ENCODE data around the gene ACTBL2.

Gene ACTBL2

GRCh38 chr5:57505272-57506200 lies 22.9 kb upstream of the ACTBL2 start:
- Histone ChIP-seq H3K36me3 (ENCODE audit: insufficient read depth, low read depth, low read length) (no peaks in the 10 kb centered on the region), H3K9me3 (ENCODE audit: insufficient read depth, low read depth, low read length) (no peaks in the 10 kb centered on the region), H3K9ac (ENCODE audit: low read depth, low read length) (no peak overlapping the region), H3K4me3 (ENCODE audit: low read length) (no peak overlapping the region), H3K4me1 (ENCODE audit: insufficient read depth, low read length) (no peaks in the 10 kb centered on the region), H3K27ac (ENCODE audit: low read length) (no peak overlapping the region), H3K27me3 (ENCODE audit: insufficient read depth, low read length) (no peaks in the 10 kb centered on the region)

GRCh38 chr5:57504357-57504756 lies 21.7 kb upstream of the ACTBL2 start:
- H3K36me3 ChIP-seq (ENCODE audit: insufficient read depth, low read depth, low read length) = no peaks in the 10 kb centered on the region
- no peak overlapping the region for H3K4me3 ChIP-seq (ENCODE audit: low read length)
- H3K9me3 ChIP-seq (ENCODE audit: insufficient read depth, low read depth, low read length) = no peaks in the 10 kb centered on the region
- H3K9ac ChIP-seq (ENCODE audit: low read depth, low read length) = no peak overlapping the region
- H3K4me1 ChIP-seq (ENCODE audit: insufficient read depth, low read length) = peaks cover 4% of the 10 kb centered on the region; the same call in 1 of the 2 replicates
- H3K27me3 ChIP-seq (ENCODE audit: insufficient read depth, low read length) = no peaks in the 10 kb centered on the region
- H3K27ac ChIP-seq (ENCODE audit: low read length) = no peak overlapping the region

GRCh38 chr5:57503433-57503832 lies 20.8 kb upstream of the ACTBL2 start:
- H3K9me3 ChIP-seq (ENCODE audit: insufficient read depth, low read depth, low read length) = no peaks in the 10 kb centered on the region
- H3K36me3 ChIP-seq (ENCODE audit: insufficient read depth, low read depth, low read length) = no peaks in the 10 kb centered on the region
- 0 out of 2 replicates have a peak, but pooled peaks cover 5% of the 10 kb centered on the region for H3K27me3 ChIP-seq (ENCODE audit: insufficient read depth, low read length)
- H3K4me1 ChIP-seq (ENCODE audit: insufficient read depth, low read length) = peaks cover 4% of the 10 kb centered on the region; the same call in 1 of the 2 replicates
- H3K9ac ChIP-seq (ENCODE audit: low read depth, low read length) = no peak overlapping the region
- H3K27ac ChIP-seq (ENCODE audit: low read length) = no peak overlapping the region
- H3K4me3 ChIP-seq (ENCODE audit: low read length) = no peak overlapping the region

- Histone ChIP-seq H3K27ac (ENCODE audit: low read length) (no peak overlapping the region), H3K27me3 (ENCODE audit: insufficient read depth, low read length) (0 out of 2 replicates have a peak, but pooled peaks cover 5% of the 10 kb centered on the region), H3K4me1 (ENCODE audit: insufficient read depth, low read length) (peaks cover 4% of the 10 kb centered on the region; the same call in 1 of the 2 replicates), H3K4me3 (ENCODE audit: low read length) (no peak overlapping the region), H3K9ac (ENCODE audit: low read depth, low read length) (no peak overlapping the region), H3K36me3 (ENCODE audit: insufficient read depth, low read depth, low read length) (no peaks in the 10 kb centered on the region), H3K9me3 (ENCODE audit: insufficient read depth, low read depth, low read length) (no peaks in the 10 kb centered on the region)
These were observed 19.0 kb upstream of the ACTBL2 start for GRCh38 chr5:57501414-57502201.

GRCh38 chr5:57499262-57500050 lies 16.8 kb upstream of the ACTBL2 start:
- H3K9me3 ChIP-seq (ENCODE audit: insufficient read depth, low read depth, low read length) = no peaks in the 10 kb centered on the region
- H3K27me3 ChIP-seq (ENCODE audit: insufficient read depth, low read length) = 0 out of 2 replicates have a peak, but pooled peaks cover 5% of the 10 kb centered on the region
- no peaks in the 10 kb centered on the region for H3K36me3 ChIP-seq (ENCODE audit: insufficient read depth, low read depth, low read length)
- peaks cover 11% of the 10 kb centered on the region for H3K4me1 ChIP-seq (ENCODE audit: insufficient read depth, low read length)
- no peak overlapping the region for H3K27ac ChIP-seq (ENCODE audit: low read length)
- H3K4me3 ChIP-seq (ENCODE audit: low read length) = no peak overlapping the region
- H3K9ac ChIP-seq (ENCODE audit: low read depth, low read length) = no peak overlapping the region

- H3K9ac ChIP-seq (ENCODE audit: low read depth, low read length) = no peak overlapping the region
- H3K4me1 ChIP-seq (ENCODE audit: insufficient read depth, low read length) = peaks cover 11% of the 10 kb centered on the region
- H3K36me3 ChIP-seq (ENCODE audit: insufficient read depth, low read depth, low read length) = no peaks in the 10 kb centered on the region
- no peak overlapping the region for H3K27ac ChIP-seq (ENCODE audit: low read length)
- no peak overlapping the region for H3K4me3 ChIP-seq (ENCODE audit: low read length)
- no peaks in the 10 kb centered on the region for H3K9me3 ChIP-seq (ENCODE audit: insufficient read depth, low read depth, low read length)
- 0 out of 2 replicates have a peak, but pooled peaks cover 5% of the 10 kb centered on the region for H3K27me3 ChIP-seq (ENCODE audit: insufficient read depth, low read length)
These were observed 15.1 kb upstream of the ACTBL2 start for GRCh38 chr5:57497733-57498132.

- peaks cover 11% of the 10 kb centered on the region for H3K4me1 ChIP-seq (ENCODE audit: insufficient read depth, low read length)
- H3K4me3 ChIP-seq (ENCODE audit: low read length) = no peak overlapping the region
- H3K27me3 ChIP-seq (ENCODE audit: insufficient read depth, low read length) = 0 out of 2 replicates have a peak, but pooled peaks cover 5% of the 10 kb centered on the region
- H3K9me3 ChIP-seq (ENCODE audit: insufficient read depth, low read depth, low read length) = no peaks in the 10 kb centered on the region
- no peak overlapping the region for H3K27ac ChIP-seq (ENCODE audit: low read length)
- no peaks in the 10 kb centered on the region for H3K36me3 ChIP-seq (ENCODE audit: insufficient read depth, low read depth, low read length)
- no peak overlapping the region for H3K9ac ChIP-seq (ENCODE audit: low read depth, low read length)
These were observed 12.9 kb upstream of the ACTBL2 start for GRCh38 chr5:57495285-57496086.

GRCh38 chr5:57494104-57495098 lies 11.8 kb upstream of the ACTBL2 start:
- Histone ChIP-seq H3K4me3 (ENCODE audit: low read length) (no peak overlapping the region), H3K4me1 (ENCODE audit: insufficient read depth, low read length) (peaks cover 7% of the 10 kb centered on the region), H3K36me3 (ENCODE audit: insufficient read depth, low read depth, low read length) (no peaks in the 10 kb centered on the region), H3K27me3 (ENCODE audit: insufficient read depth, low read length) (0 out of 2 replicates have a peak, but pooled peaks cover 5% of the 10 kb centered on the region), H3K9ac (ENCODE audit: low read depth, low read length) (no peak overlapping the region), H3K27ac (ENCODE audit: low read length) (no peak overlapping the region), H3K9me3 (ENCODE audit: insufficient read depth, low read depth, low read length) (no peaks in the 10 kb centered on the region)

- no peaks in the 10 kb centered on the region for H3K36me3 ChIP-seq (ENCODE audit: insufficient read depth, low read depth, low read length)
- H3K9me3 ChIP-seq (ENCODE audit: insufficient read depth, low read depth, low read length) = no peaks in the 10 kb centered on the region
- H3K27ac ChIP-seq (ENCODE audit: low read length) = no peak overlapping the region
- no peak overlapping the region for H3K4me3 ChIP-seq (ENCODE audit: low read length)
- peaks cover 7% of the 10 kb centered on the region for H3K4me1 ChIP-seq (ENCODE audit: insufficient read depth, low read length)
- H3K27me3 ChIP-seq (ENCODE audit: insufficient read depth, low read length) = no peaks in the 10 kb centered on the region
- H3K9ac ChIP-seq (ENCODE audit: low read depth, low read length) = no peak overlapping the region
These were observed 10.4 kb upstream of the ACTBL2 start for GRCh38 chr5:57493034-57493433.

GRCh38 chr5:57492632-57493031 lies 10.0 kb upstream of the ACTBL2 start:
- no peaks in the 10 kb centered on the region for H3K9me3 ChIP-seq (ENCODE audit: insufficient read depth, low read depth, low read length)
- no peaks in the 10 kb centered on the region for H3K27me3 ChIP-seq (ENCODE audit: insufficient read depth, low read length)
- H3K4me1 ChIP-seq (ENCODE audit: insufficient read depth, low read length) = peaks cover 7% of the 10 kb centered on the region
- no peak overlapping the region for H3K27ac ChIP-seq (ENCODE audit: low read length)
- no peak overlapping the region for H3K9ac ChIP-seq (ENCODE audit: low read depth, low read length)
- H3K4me3 ChIP-seq (ENCODE audit: low read length) = no peak overlapping the region
- H3K36me3 ChIP-seq (ENCODE audit: insufficient read depth, low read depth, low read length) = no peaks in the 10 kb centered on the region

Measured in iPS-20b (cell line).